Pulmonary artery endothelial cell (primary cell): Measurements from ENCODE around the gene PCP4L1. TPM values are rescaled to one million over a fixed set of nuclear protein-coding genes. Genes with fewer than 3 reads are reported as not detected.
"Not testable (repeated sequence)": the region's sequence is repeated elsewhere in the genome, so short reads cannot be mapped to it uniquely, and the experiment has no call there.

Source experiments
- DNase-seq: peaks from one replicate; pipeline ENCODE4 v3.0.0-alpha.2; 2011; ENCODE audit warnings: low read depth, low spot score
- total RNA-seq: library from RNA; depleted of rRNA; stranded (reverse); fragments of >200 nt; gene quantifications from 2 replicates; pipeline ENCODE4 v1.2.3, GENCODE V29; 2014

Gene PCP4L1
- total RNA-seq, 1 donor from 2014 or later = not detected

- no peak for DNase-seq
Measured at GRCh38 chr1:161228032-161228431, 30.5 kb upstream of the PCP4L1 start.

DNA sequence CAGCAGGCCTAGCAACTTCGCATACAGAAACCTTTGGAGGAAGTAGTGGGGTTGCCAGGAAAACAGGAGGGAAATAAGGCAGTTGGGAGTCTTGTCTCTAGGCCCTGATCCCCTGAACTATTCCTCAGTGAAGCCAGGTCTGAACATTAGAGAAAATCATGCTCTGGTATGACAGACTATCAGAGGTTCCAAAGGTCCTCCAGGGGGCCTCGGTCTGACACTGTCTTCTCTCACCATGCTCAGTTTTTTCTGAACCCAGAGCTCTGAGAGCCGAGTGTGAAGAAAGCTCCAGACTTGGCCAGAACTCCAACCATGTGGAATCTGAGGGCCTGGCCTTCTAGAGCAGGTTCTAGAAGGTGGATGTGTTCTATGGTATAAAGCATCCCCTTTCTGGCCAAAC lies 28.6 kb upstream of the PCP4L1 start:
- no peak for DNase-seq

DNA sequence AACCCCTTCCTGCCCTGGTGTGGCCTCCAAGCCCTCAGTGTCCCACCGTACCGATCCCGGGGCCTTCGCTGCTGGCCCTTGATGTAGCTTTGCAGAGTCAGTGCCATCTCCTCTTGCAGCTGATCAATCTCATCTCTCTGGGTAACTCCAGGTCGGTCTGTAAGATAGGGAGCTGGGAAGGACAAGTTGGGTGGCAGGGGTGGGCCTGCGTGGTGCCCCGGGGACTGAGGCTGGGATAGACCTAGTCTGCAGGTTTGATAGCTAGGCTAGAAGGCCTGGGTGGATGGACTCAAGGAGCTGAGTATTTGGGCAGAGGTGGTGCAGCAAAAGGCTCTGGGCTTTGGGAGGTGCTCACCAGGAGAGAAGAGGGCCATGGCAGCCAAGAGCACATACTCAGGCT lies 27.8 kb upstream of the PCP4L1 start:
- no peak for DNase-seq

DNA sequence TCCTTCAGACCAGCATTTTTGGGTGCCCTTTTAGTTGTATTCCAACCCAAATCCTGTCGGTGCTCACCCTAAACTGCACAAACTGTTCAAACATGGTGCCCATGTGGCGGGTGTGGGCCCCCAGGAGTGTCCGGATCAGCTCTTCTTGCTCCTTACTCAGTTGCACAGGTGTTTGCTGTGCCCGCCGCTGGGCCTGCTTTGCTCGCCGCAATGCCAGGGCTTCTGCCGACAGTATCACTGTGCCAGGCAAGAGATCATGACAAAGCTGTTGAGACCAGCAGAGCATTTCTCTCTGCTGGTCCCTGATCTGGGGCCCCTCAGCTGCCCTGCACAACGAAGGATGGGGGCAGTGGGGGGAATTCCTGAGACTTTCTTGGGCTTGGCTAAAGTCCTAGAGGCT lies 25.4 kb upstream of the PCP4L1 start:
- DNase-seq = no peak

DNA sequence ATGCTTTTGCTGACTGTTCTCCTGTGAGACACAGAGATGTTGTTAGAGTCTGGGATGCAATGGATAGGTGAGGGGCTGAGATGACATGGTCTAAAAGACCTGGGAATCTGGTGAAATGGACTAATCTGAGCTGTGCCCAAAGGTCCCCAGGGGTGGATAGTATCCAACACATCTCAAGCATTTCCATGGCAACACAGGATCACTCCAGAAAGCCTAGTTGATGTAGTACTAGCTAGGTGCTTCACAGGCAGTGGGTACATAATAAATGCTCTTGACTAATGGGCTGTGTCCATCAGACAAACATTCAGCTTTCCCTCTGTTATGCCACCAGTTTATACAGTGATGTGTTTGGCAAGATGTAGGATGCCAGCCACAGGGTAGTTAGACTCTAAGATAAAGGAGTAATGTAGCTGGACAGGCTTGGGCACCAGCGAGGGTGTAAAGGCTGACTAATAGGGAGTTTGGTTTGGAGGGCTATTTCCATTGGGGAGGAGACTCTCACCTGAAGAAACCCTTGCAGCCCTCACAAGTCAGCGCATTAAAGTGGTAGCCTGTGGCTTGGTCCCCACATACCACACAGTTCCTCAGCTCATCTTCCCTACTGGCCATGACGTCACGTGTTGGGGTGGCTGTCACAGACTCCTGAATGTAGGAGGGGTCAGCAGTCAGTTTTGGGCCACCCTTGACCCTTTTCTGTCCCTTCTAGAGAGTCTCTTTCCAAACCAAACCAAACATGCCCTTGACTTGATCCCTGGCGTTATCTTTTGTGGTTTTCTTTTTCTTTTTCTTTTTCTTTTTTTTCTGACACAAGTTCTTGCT lies 22.4 kb upstream of the PCP4L1 start:
- DNase-seq = no peak

GRCh38 chr1:161238039-161238473 lies 20.5 kb upstream of the PCP4L1 start, which contains the start of gene NR1I3:
NR1I3 (minus strand) TSS chr1:161238203; CDS start chr1:161236565, 1,638 bp downstream.
- no peak for DNase-seq

DNA sequence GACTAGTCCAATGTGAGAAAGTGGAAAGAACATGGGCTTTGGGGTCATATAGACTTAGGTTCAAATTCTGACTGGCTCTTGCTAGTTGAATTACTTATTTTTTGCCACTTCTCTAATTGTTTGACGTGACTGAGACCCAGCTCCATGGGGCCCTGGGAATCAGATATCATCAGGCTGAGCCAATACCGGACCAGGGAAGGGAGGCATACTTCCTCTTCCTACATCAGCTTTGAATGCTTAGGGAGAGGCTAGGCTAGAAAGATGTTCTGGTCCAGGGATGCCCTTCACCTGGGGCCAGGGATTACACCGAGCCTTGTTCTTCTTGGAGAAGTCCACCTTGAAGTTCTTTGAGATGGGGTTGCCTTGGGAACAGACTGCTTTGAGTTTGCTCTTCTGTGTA lies 16.9 kb upstream of the PCP4L1 start:
- DNase-seq = no peak

- no peak for DNase-seq
Measured at GRCh38 chr1:161242313-161242712, 16.2 kb upstream of the PCP4L1 start.

GRCh38 chr1:161244888-161245287 lies 13.7 kb upstream of the PCP4L1 start:
- DNase-seq = no peak

GRCh38 chr1:161250100-161250499 lies 8.4 kb upstream of the PCP4L1 start:
- not testable (repeated sequence) for DNase-seq

- DNase-seq = no peak
Measured at GRCh38 chr1:161250829-161251228, 7.7 kb upstream of the PCP4L1 start.

DNA sequence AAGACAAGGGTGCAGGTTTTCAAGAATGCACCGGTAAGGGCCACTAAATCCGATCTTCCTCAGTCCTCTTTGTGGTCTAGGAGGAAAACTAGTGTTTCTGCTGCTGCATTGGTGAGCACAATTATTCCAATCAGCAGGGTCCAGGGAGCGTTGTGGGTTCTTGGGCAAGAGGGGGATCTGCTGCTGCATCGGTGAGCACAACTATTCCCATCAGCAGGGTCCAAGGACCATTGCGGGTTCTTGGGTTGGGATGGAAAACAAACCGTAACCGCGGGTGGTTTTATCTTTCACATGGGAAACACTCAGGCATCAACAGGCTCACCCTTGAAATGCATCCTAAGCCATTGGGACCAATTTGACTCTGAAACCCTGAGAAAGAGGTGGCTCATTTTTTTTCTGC lies 7.0 kb upstream of the PCP4L1 start:
- DNase-seq = no peak

GRCh38 chr1:161255302-161255701 lies 3.2 kb upstream of the PCP4L1 start:
- not testable (repeated sequence) for DNase-seq

- DNase-seq = not testable (repeated sequence)
Measured at GRCh38 chr1:161255955-161256520, 2.5 kb upstream of the PCP4L1 start.

DNA sequence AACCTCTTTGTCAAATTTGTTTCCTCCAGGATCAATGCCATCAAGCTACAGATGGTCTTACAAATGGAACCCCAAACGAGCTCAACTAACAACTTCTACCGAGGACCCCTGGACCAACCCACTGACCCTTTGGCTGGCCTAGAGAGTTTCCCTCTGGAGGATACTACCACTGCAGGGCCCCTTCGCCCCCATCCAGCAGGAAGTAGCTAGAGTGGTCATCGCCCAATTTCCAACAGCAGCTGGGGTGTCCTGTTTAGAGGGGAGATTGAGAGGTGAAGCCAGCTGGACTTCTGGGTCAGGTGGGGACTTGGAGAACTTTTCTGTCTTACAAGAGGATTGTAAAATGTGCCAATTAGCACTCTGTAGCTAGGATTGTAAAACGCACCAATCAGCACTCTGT lies 1.4 kb upstream of the PCP4L1 start:
- DNase-seq = not testable (repeated sequence)

DNA sequence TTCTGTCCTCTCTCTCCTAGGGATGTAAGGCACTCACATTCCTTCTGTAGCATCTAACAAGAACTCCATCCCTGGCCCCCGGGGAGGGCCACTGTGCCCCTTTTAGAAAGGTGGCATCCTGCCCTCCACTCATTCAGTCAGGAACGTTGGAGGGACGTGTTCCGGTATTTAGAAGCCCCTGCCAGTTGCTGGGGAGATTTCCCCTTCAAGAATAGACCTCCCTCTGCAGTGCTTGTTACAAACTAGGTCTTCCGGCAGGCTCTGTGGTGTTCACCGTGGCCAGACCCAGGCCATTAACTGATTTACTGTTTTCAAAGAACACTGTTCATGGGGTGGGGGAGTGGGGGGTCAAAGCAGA lies 779 bp downstream of the PCP4L1 start:
- no peak for DNase-seq

- no peak for DNase-seq
Measured at GRCh38 chr1:161259765-161260164, 1.2 kb downstream of the PCP4L1 start.

GRCh38 chr1:161260376-161261260 lies 2.1 kb downstream of the PCP4L1 start:
- DNase-seq = no peak

DNA sequence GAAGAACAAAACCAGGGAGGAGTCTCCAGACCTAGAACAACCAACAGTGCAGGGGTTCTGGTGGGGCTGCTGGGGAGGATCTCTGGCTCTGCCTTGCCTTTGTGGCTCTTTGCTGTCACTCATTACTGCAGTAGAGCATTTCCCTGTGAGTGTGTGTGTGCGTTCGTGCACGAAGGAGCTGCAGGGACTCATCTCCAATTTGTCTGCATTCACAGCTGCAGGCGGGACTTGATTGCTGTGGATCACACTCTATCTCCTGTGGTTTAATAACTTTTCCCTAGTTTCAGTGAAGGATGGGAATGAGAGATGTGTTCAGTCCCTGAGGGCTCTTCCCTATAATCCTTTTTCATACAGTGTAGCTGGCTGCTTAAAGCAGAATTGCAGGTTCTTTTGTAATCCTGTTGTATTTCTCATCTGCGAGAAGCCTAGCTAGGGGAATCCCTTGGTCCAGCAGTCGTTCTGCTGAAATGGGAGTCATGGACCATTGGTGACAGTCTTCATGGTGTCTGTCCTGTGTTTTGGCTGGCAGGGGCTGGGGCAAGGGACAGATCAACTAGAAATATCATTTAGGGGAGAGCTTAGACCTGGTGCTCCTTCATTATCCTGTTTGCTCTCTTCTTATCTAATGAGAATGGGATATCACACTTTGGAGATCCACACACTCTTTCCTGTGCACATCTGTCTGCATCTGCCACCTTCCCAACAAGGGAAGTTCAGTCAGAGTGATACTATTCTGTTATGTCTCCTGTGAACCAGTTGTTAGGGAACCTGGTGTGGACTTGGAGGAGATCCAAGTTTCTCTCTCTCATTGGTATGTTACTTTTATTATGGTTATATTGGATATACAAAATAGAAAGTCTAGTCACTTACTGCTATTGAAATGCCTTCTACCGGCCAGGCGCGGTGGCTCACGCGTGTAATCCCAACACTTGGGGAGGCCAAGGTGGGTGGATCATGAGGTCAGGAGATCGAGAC lies 3.0 kb downstream of the PCP4L1 start:
- no peak for DNase-seq

GRCh38 chr1:161265305-161265704 lies 6.8 kb downstream of the PCP4L1 start:
- DNase-seq = no peak

DNA sequence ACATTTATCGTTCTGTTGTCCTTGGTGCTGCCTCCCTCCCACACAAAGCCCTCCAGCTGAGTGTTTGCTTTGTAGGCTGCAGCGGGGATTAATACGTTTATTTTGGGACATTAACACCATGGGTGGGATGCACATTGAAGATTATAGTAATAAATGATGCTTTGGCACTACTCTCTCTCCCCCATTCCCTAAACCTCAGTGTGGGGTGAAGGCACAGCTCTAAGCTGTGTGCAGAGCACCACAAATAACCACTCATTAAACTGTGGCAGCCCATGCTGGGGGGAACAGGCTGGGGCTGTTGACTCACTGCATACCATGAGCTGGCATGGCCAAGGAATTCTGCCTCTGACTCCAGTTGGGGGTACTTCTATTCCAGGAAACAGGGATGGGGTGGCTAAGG lies 7.7 kb downstream of the PCP4L1 start:
- no peak for DNase-seq
